Right forelimb (tissue), 1 donor: ENCODE measurements around the gene LRMDA.
A peak's percentile ranks its signal among the peaks of the same experiment; 100 is the strongest.

Experiments used
- DNase-seq: peaks from one replicate; pipeline ENCODE4 v3.0.0-alpha.2; 2018

LRMDA gene

GRCh38 chr10:76017026-76017732 is 585.8 kb downstream of the LRMDA start:
- no peak for DNase-seq

GRCh38 chr10:76017733-76018433 is 586.5 kb downstream of the LRMDA start:
- no peak for DNase-seq

DNA sequence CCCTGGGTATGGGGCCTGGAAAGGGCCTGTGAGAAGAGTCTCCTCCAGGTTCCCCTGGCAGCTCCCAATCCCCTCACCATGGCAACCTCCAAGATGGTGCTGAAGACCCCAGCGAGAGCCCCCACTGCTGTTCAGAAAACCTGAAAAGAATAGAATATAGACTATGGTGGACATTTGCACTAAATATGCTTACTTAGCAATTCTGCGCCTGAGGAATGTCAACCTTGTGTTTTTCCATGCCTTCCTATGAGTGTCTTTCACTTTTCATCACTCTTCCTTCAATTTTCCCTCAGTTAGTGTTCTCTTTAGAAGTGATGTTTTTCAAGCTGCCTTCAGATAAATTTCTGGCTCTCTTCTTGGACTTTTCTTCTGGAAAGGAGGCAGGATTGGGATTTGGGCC is 589.2 kb downstream of the LRMDA start:
- DNase-seq, result no peak

- no peak for DNase-seq
These were observed 590.0 kb downstream of the LRMDA start for GRCh38 chr10:76021398-76021797.

DNA sequence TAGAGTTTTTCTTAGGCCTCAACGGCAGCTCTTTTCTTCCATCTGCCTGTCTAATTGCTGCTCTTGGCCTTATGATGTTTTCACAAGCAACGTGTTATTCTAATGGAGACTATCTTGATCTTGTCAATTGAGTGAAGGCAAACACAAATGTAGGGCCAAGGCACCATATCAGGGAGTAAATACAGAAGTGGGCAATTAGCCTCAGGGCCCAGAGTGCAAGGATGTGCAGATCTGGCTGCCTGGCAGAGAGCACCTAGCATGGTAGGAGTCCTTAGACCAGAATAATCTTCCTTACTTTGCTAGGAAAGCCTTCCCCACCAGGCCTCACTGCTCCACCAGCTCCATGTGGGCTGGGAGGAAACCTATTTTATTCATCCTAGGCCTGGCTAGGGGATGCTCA is 590.9 kb downstream of the LRMDA start:
- DNase-seq, result no peak

DNA sequence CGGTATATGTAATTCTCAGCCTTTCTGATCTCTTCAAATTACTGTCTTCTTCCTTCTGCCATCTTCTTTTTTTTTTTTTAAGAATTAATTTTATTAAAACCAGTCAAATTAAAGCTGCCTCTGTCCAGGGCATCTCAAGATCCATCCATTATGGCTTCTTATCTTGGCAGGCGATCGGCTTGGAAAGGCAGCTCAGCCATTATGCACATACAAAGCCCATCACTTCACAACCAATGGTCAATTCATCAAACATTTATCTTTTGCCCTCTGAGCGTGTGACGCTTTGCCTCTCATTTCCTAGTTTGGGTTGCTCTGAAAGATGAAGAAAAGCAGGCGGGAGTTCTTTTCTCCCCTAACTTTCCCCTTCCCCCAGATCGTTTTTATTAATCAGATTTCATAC is 591.6 kb downstream of the LRMDA start:
- DNase-seq, result no peak

DNA sequence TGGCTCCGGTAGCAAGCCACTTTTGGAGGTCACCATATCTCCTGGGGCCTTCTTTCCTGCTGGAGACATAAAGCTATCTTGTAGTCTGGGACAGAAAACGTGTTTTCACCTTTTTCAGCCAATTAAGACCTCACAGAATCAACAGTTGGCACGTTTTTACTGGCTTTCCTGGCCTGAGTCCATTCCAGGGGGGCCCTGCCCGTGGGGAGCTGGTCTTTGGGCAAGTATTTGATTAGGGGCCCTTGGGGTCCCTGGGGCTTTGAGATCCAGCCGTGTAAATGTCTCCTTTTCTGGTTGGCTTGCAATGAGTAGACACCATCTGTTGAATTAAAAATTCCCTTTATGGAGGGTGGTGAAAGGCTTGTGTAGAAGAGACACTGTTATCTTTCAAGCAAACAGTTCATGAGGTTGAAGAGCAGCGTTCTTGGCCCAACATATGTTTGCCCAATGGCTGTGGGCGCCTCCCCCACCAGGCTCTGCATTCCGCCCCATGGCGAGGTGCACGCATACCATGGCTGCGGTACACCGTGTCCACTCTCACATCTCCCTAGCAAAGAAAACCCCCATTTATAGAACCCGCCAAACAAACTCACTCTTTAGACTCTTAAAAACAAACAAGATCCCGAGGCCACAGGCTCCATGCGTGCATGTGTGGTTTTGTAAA is 593.2 kb downstream of the LRMDA start:
- DNase-seq, result no peak

DNA sequence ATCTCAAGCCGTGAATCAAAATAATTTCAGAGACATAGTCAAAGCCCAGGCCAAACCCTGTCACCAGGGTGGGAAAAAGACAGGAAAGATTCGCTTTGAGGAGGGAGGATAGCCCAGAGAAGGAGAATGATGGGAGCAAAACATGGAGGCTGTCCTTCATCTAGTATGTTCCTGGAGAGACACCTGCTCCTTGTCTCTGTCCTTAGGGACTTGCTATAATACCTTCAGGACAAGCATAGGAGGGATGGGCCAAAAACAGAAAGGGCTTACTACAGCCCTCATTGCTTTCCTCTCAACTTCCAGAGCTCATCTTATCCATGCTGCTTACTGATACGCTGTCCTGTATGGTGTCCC is 593.7 kb downstream of the LRMDA start:
- no peak for DNase-seq

GRCh38 chr10:76026176-76026771 is 594.9 kb downstream of the LRMDA start:
- no peak for DNase-seq

DNA sequence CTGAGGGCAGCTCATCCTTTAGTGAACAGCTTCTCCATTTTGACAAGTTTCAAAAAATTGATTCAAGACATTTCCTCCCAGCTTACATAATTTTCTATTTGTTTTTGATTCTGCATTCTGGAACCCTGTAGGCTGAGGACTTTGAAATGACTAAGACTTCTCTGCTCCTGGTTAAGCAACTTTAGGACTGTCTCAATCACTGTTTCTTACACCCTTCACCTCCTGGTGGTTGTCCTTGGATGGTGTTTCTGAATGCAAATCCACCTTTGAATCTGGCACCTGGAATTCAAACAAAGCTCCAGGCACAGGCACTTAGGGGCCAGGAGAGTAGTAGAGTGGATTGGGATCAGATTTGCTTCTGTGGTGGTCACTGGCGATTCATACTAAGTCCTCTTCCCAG is 595.5 kb downstream of the LRMDA start:
- DNase-seq, result no peak

- no peak for DNase-seq
These were observed 598.4 kb downstream of the LRMDA start for GRCh38 chr10:76029782-76030181.

DNA sequence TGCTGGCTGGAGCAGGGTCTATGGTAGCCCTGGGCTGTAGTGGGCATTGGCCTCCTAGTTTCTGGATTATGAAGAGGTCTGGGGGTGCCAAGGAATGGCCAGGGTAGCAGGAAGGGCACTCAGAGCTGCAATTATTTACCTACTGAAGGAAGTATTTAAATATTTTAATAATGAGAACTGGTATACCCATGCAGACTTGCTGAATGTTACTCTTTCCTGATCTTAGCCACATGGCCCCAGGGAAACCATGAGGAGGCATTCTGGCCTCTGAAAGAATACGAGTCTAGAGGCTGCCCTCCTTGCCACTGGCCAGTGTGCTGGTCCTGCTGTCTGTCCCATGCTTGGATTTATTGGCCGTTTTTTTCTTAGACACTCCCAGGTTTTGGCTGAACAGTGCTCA is 599.7 kb downstream of the LRMDA start:
- no peak for DNase-seq

- DNase-seq, result no peak
These were observed 600.6 kb downstream of the LRMDA start for GRCh38 chr10:76031769-76032699.

DNA sequence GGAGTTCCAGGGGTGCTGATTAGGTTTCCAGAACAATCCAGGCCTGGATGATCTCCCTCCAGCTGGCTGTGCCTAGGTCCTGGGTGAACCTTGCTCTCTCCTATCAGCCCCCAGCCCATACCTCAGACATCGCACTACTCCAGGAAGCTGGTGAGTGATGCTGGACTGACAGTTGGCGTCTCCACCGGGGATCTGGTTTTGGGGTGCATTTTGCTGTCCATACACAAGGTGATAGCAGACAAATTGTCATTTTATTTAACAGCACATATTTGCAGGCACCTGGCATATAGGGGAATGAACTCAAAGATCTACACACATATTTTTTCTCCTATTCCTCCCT is 601.2 kb downstream of the LRMDA start:
- no peak for DNase-seq

GRCh38 chr10:76033457-76034196 is 602.2 kb downstream of the LRMDA start:
- no peak for DNase-seq

- no peak for DNase-seq
These were observed 603.2 kb downstream of the LRMDA start for GRCh38 chr10:76034353-76035205.

- DNase-seq, result no peak
These were observed 604.0 kb downstream of the LRMDA start for GRCh38 chr10:76035206-76036110.

DNA sequence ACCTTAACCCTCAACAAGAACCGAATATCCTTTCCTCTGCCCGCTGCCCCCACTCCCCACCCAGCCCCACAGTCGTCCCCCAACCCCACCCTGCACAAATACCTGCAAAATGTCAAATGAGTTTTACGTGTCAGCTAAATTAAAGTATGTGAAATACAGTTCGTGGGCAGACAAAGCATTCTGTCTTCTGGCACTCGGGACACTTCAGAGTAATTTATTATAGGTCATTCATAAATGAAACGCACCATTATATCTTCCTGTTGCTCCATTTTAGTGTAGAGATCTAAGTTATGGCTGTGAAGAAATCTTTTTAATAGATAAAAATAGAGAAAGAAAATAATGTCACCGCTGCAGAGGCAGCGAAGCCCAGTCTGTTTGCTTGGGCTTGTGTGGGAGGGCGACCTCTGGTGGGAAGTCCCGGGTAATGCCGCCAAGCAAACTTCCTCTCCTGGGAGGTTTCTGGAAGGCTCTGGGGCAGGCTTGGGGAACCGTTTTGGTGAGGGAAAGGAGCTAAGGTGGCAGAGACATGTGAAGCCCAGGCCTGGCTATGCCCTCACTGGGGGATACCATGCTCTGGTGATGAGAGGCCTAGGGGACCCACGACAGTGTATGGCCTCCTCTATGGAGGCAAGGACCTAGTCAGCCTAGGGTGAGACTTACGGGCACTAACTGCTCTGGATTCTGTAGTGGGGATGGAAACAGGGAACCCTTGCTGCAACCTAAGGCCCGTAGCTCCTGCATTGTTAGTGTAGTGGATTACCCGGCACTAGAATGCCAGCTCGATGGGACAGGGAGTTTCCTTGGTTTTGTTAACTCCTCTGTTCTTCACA is 604.9 kb downstream of the LRMDA start:
- peak; percentile 85 for DNase-seq

DNA sequence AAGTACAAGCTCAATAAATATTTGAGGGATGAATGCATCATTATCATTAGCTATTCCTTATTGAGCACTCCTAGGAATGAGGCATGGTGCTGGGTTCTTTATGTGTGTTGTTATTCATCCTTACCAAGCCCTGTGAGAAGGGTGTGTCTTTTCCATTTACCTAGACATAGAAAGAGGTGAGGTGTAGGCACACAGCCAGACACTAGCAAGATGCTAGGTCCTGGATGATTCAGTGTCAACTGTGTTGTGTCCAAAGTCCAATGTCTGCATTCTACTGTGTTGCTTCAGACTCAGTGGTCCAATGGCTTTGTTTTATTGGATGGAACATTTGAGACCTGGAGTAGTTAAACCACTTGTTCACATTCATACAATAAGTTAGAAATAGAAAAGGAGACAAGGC is 605.5 kb downstream of the LRMDA start:
- DNase-seq, result no peak
